Measurements from ENCODE around the gene GRIP1.

The GRIP1 gene

GRCh38 chr12:66688846-66689439 lies 10.1 kb upstream of the GRIP1 start:
- H3K36me3 ChIP-seq (ENCODE audit: control insufficient read depth, insufficient read depth, low read length), result no peaks in the 10 kb centered on the region
- H3K4me3 ChIP-seq (ENCODE audit: low read depth, low read length), result no peak overlapping the region
- H3K9ac ChIP-seq (ENCODE audit: low read depth, low read length), result no peak overlapping the region
- H3K27ac ChIP-seq (ENCODE audit: low read depth, low read length), result no peak overlapping the region
- H3K9me3 ChIP-seq (ENCODE audit: control insufficient read depth, insufficient read depth, low read length), result no peaks in the 10 kb centered on the region
- H3K4me1 ChIP-seq (ENCODE audit: control insufficient read depth, insufficient read depth, low read length), result peaks cover 26% of the 10 kb centered on the region
- no peaks in the 10 kb centered on the region for H3K27me3 ChIP-seq (ENCODE audit: control insufficient read depth, insufficient read depth, low read length)

- H3K4me3 ChIP-seq (ENCODE audit: low read depth, low read length), result no peak overlapping the region
- no peak overlapping the region for H3K27ac ChIP-seq (ENCODE audit: low read depth, low read length)
- H3K9ac ChIP-seq (ENCODE audit: low read depth, low read length), result no peak overlapping the region
- H3K27me3 ChIP-seq (ENCODE audit: control insufficient read depth, insufficient read depth, low read length), result no peaks in the 10 kb centered on the region
- H3K36me3 ChIP-seq (ENCODE audit: control insufficient read depth, insufficient read depth, low read length), result no peaks in the 10 kb centered on the region
- H3K9me3 ChIP-seq (ENCODE audit: control insufficient read depth, insufficient read depth, low read length), result no peaks in the 10 kb centered on the region
- peaks cover 26% of the 10 kb centered on the region for H3K4me1 ChIP-seq (ENCODE audit: control insufficient read depth, insufficient read depth, low read length)
Measured at GRCh38 chr12:66684222-66684621, 5.3 kb upstream of the GRIP1 start.

- no peak overlapping the region for H3K4me3 ChIP-seq (ENCODE audit: low read depth, low read length)
- no peaks in the 10 kb centered on the region for H3K27me3 ChIP-seq (ENCODE audit: control insufficient read depth, insufficient read depth, low read length)
- peaks cover 30% of the 10 kb centered on the region for H3K4me1 ChIP-seq (ENCODE audit: control insufficient read depth, insufficient read depth, low read length)
- no peaks in the 10 kb centered on the region for H3K9me3 ChIP-seq (ENCODE audit: control insufficient read depth, insufficient read depth, low read length)
- no peak overlapping the region for H3K9ac ChIP-seq (ENCODE audit: low read depth, low read length)
- H3K27ac ChIP-seq (ENCODE audit: low read depth, low read length), result no peak overlapping the region
- no peaks in the 10 kb centered on the region for H3K36me3 ChIP-seq (ENCODE audit: control insufficient read depth, insufficient read depth, low read length)
Measured at GRCh38 chr12:66683822-66684221, 4.9 kb upstream of the GRIP1 start.

- Histone ChIP-seq H3K36me3 (ENCODE audit: control insufficient read depth, insufficient read depth, low read length) (no peaks in the 10 kb centered on the region), H3K9ac (ENCODE audit: low read depth, low read length) (no peak overlapping the region), H3K9me3 (ENCODE audit: control insufficient read depth, insufficient read depth, low read length) (no peaks in the 10 kb centered on the region), H3K27me3 (ENCODE audit: control insufficient read depth, insufficient read depth, low read length) (no peaks in the 10 kb centered on the region), H3K4me1 (ENCODE audit: control insufficient read depth, insufficient read depth, low read length) (peaks cover 29% of the 10 kb centered on the region), H3K27ac (ENCODE audit: low read depth, low read length) (no peak overlapping the region), H3K4me3 (ENCODE audit: low read depth, low read length) (no peak overlapping the region)
Measured at GRCh38 chr12:66683073-66683472, 4.2 kb upstream of the GRIP1 start.

GRCh38 chr12:66679461-66680084 lies 697 bp upstream of the GRIP1 start:
- no peak overlapping the region for H3K27ac ChIP-seq (ENCODE audit: low read depth, low read length)
- no peak overlapping the region for H3K9ac ChIP-seq (ENCODE audit: low read depth, low read length)
- H3K27me3 ChIP-seq (ENCODE audit: control insufficient read depth, insufficient read depth, low read length), result no peaks in the 10 kb centered on the region
- no peak overlapping the region for H3K4me3 ChIP-seq (ENCODE audit: low read depth, low read length)
- no peaks in the 10 kb centered on the region for H3K36me3 ChIP-seq (ENCODE audit: control insufficient read depth, insufficient read depth, low read length)
- no peaks in the 10 kb centered on the region for H3K9me3 ChIP-seq (ENCODE audit: control insufficient read depth, insufficient read depth, low read length)
- peaks cover 21% of the 10 kb centered on the region for H3K4me1 ChIP-seq (ENCODE audit: control insufficient read depth, insufficient read depth, low read length)

- Histone ChIP-seq H3K36me3 (ENCODE audit: control insufficient read depth, insufficient read depth, low read length) (no peaks in the 10 kb centered on the region), H3K9ac (ENCODE audit: low read depth, low read length) (no peak overlapping the region), H3K27ac (ENCODE audit: low read depth, low read length) (no peak overlapping the region), H3K4me3 (ENCODE audit: low read depth, low read length) (no peak overlapping the region), H3K9me3 (ENCODE audit: control insufficient read depth, insufficient read depth, low read length) (no peaks in the 10 kb centered on the region), H3K4me1 (ENCODE audit: control insufficient read depth, insufficient read depth, low read length) (peaks cover 21% of the 10 kb centered on the region), H3K27me3 (ENCODE audit: control insufficient read depth, insufficient read depth, low read length) (no peaks in the 10 kb centered on the region)
Measured at GRCh38 chr12:66676241-66676640, 2.6 kb downstream of the GRIP1 start.

GRCh38 chr12:66674495-66675122 lies 4.3 kb downstream of the GRIP1 start:
- H3K4me3 ChIP-seq (ENCODE audit: low read depth, low read length), result no peak overlapping the region
- peaks cover 14% of the 10 kb centered on the region for H3K4me1 ChIP-seq (ENCODE audit: control insufficient read depth, insufficient read depth, low read length)
- H3K9me3 ChIP-seq (ENCODE audit: control insufficient read depth, insufficient read depth, low read length), result no peaks in the 10 kb centered on the region
- H3K27ac ChIP-seq (ENCODE audit: low read depth, low read length), result no peak overlapping the region
- H3K36me3 ChIP-seq (ENCODE audit: control insufficient read depth, insufficient read depth, low read length), result no peaks in the 10 kb centered on the region
- no peak overlapping the region for H3K9ac ChIP-seq (ENCODE audit: low read depth, low read length)
- no peaks in the 10 kb centered on the region for H3K27me3 ChIP-seq (ENCODE audit: control insufficient read depth, insufficient read depth, low read length)

GRCh38 chr12:66669541-66669940 lies 9.3 kb downstream of the GRIP1 start:
- H3K4me1 ChIP-seq (ENCODE audit: control insufficient read depth, insufficient read depth, low read length), result peaks cover 12% of the 10 kb centered on the region
- no peaks in the 10 kb centered on the region for H3K9me3 ChIP-seq (ENCODE audit: control insufficient read depth, insufficient read depth, low read length)
- H3K36me3 ChIP-seq (ENCODE audit: control insufficient read depth, insufficient read depth, low read length), result no peaks in the 10 kb centered on the region
- H3K27ac ChIP-seq (ENCODE audit: low read depth, low read length), result no peak overlapping the region
- no peak overlapping the region for H3K4me3 ChIP-seq (ENCODE audit: low read depth, low read length)
- H3K27me3 ChIP-seq (ENCODE audit: control insufficient read depth, insufficient read depth, low read length), result no peaks in the 10 kb centered on the region
- H3K9ac ChIP-seq (ENCODE audit: low read depth, low read length), result no peak overlapping the region

- peaks cover 12% of the 10 kb centered on the region for H3K4me1 ChIP-seq (ENCODE audit: control insufficient read depth, insufficient read depth, low read length)
- no peaks in the 10 kb centered on the region for H3K36me3 ChIP-seq (ENCODE audit: control insufficient read depth, insufficient read depth, low read length)
- H3K9ac ChIP-seq (ENCODE audit: low read depth, low read length), result no peak overlapping the region
- H3K27me3 ChIP-seq (ENCODE audit: control insufficient read depth, insufficient read depth, low read length), result no peaks in the 10 kb centered on the region
- H3K9me3 ChIP-seq (ENCODE audit: control insufficient read depth, insufficient read depth, low read length), result no peaks in the 10 kb centered on the region
- no peak overlapping the region for H3K27ac ChIP-seq (ENCODE audit: low read depth, low read length)
- H3K4me3 ChIP-seq (ENCODE audit: low read depth, low read length), result no peak overlapping the region
Measured at GRCh38 chr12:66668311-66668710, 10.6 kb downstream of the GRIP1 start.

GRCh38 chr12:66667906-66668305 lies 11.0 kb downstream of the GRIP1 start:
- Histone ChIP-seq H3K4me3 (ENCODE audit: low read depth, low read length) (no peak overlapping the region), H3K27ac (ENCODE audit: low read depth, low read length) (no peak overlapping the region), H3K27me3 (ENCODE audit: control insufficient read depth, insufficient read depth, low read length) (no peaks in the 10 kb centered on the region), H3K4me1 (ENCODE audit: control insufficient read depth, insufficient read depth, low read length) (peaks cover 12% of the 10 kb centered on the region), H3K36me3 (ENCODE audit: control insufficient read depth, insufficient read depth, low read length) (no peaks in the 10 kb centered on the region), H3K9ac (ENCODE audit: low read depth, low read length) (no peak overlapping the region), H3K9me3 (ENCODE audit: control insufficient read depth, insufficient read depth, low read length) (no peaks in the 10 kb centered on the region)

- Histone ChIP-seq H3K4me3 (ENCODE audit: low read depth, low read length) (no peak overlapping the region), H3K36me3 (ENCODE audit: control insufficient read depth, insufficient read depth, low read length) (no peaks in the 10 kb centered on the region), H3K9ac (ENCODE audit: low read depth, low read length) (no peak overlapping the region), H3K27me3 (ENCODE audit: control insufficient read depth, insufficient read depth, low read length) (no peaks in the 10 kb centered on the region), H3K4me1 (ENCODE audit: control insufficient read depth, insufficient read depth, low read length) (peaks cover 12% of the 10 kb centered on the region), H3K27ac (ENCODE audit: low read depth, low read length) (no peak overlapping the region), H3K9me3 (ENCODE audit: control insufficient read depth, insufficient read depth, low read length) (no peaks in the 10 kb centered on the region)
Measured at GRCh38 chr12:66666481-66666880, 12.4 kb downstream of the GRIP1 start.

All from HUES48 (cell line).